CD4-positive, alpha-beta T cell treated with Interleukin-2 at 100 ng/mL for 4 hours (primary cell): ENCODE data around the gene SVOP.

Experiments
- DNase-seq: peaks from one replicate; pipeline ENCODE4 v3.0.0-alpha.2; 2020; ENCODE audit warnings: low spot score

Gene SVOP

DNA sequence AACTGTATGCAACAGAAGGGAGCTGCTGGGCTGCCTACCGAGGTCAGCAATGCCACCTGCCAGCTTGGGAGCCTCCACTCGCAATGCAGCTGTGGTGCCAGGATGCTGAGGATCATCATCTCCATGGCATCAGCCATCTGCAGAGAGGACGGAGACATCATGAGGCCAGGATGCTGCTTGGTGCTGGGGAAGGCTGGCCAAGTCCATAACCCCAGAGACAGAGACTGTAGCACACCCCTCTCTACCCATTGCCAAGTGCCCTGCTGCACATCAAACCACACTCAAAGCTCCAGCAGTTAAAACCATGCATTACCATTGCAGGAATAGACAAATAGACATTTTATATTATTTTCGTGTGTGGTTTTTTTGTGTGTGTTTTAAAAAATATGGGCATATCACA, 43.5 kb downstream of the SVOP start:
- no peak for DNase-seq

GRCh38 chr12:108975024-108975593, 45.8 kb downstream of the SVOP start:
- DNase-seq, result no peak

- DNase-seq, result no peak
These were observed 47.2 kb downstream of the SVOP start for GRCh38 chr12:108973629-108974152.

DNA sequence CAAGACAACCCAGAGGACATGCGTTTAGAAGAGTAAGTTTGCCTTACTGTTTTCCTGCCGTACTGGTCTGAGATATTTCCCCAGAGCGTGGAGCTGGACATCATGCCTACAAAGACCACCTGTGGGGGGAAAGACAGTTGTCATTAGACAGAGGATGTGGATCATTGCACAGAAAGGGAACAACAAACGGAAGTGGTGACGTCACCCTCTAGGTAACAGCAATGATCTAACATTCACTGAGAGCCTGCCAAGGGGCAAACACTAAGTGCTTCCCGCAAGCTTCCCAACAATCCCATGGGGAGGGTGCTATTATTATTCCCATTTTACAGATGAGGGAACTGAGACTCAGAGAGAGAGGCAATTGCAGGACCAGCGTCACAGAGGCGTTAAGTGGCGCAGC, 48.5 kb downstream of the SVOP start:
- DNase-seq, result no peak

DNA sequence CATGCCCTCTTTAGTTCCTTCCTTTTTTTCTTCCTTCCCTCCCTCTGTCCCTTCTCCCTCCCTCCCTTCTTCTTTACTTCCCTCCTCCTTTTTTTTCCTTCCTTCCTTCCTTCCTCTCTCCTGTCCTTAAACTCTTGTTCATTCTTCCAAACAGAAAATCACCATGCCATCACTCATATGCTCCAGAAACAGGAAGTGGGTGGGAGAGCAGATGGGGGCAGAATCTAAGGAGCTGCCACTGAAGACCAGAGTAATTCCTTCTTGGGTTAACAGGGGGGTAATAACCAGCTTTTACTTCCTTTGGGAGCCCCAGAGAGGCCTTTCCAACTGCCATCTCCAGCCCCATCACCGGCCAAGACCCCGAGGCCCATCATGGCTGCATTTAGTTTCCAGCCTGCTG, 51.2 kb downstream of the SVOP start:
- no peak for DNase-seq

DNA sequence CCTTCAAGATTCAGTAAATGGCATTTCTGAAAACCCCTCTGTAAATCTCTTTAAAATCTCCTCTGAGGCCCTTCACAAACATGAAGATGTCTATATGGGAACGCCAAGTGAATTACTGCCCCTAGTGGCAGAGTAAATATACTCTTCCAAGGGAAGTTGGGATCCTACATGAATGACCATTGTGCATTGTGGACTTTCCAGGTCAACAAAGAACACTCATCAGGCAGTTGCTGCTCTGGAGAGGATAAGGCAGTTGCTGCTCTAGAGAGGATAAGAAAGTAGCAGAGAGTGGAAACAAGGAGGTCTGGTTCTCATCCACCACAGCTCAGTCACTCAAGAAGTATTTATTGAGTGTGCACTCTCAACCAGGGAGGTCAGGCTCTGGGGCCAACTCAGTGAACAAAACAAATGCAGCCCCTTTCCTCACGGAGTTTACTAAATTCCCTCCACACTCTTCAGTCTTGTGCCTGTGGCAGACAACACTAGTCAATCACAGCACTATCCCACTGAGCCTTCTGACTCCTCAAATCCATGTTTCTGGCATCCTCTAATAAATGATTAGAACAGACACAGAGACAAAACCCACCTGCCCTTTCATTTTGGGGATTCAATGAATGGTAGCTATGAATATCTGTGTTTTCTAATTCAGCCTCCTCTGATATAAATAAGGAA, 52.9 kb downstream of the SVOP start:
- DNase-seq, result no peak

DNA sequence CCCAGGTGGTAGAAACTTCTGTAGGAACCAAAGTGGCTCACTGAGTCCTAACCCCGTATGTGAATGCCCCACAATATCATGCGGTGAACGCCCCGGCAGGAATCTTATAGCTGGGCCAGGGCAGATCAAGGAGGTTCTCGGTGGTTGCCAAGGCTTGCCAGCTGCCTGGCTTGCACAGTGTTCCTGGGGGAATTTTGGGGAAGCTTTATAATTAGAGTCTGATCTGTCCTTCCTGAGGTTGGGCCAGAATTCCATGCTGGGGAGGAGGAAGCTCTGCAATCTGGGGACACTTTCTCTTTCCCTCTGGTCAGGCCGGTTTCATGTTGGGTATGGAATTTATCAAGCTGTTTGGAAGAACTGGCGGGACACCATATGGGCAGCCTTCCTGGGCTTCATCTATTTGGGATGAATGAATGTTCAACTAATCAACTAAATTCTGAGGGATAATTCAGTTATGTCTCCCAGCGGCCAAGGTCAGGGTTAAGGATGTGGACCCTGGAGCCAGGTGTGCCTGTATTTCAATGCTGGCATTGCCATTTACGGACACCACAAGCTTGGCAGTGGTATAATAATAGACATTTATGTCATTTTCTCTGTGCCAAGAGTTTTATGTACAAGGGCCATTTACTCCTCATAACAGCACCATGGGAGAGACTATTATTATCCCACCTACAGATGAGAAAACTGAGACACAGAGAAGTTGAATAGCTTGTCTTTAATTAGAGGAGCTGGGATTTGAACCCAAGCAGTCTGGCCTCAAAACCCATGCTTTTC, 54.3 kb downstream of the SVOP start:
- no peak for DNase-seq

DNA sequence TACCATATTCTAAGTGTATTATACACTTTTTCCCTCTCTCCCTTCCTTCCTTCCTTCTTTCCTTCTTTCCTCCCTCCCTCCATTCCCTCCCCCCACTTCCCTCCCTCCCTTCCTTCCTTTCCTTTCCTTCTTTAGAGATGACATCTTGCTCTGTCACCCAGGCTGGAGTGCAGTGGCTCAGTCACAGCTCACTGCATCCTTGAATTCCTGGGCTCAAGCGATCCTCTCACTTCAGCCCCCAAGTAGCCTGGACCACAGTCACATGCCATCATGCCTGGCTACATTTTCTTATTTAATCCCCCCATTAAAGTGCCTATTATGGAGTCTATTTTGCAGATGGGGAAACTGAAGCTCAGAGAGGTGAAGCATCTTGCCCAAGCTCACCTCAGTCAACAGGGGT, 55.0 kb downstream of the SVOP start:
- DNase-seq, result no peak

DNA sequence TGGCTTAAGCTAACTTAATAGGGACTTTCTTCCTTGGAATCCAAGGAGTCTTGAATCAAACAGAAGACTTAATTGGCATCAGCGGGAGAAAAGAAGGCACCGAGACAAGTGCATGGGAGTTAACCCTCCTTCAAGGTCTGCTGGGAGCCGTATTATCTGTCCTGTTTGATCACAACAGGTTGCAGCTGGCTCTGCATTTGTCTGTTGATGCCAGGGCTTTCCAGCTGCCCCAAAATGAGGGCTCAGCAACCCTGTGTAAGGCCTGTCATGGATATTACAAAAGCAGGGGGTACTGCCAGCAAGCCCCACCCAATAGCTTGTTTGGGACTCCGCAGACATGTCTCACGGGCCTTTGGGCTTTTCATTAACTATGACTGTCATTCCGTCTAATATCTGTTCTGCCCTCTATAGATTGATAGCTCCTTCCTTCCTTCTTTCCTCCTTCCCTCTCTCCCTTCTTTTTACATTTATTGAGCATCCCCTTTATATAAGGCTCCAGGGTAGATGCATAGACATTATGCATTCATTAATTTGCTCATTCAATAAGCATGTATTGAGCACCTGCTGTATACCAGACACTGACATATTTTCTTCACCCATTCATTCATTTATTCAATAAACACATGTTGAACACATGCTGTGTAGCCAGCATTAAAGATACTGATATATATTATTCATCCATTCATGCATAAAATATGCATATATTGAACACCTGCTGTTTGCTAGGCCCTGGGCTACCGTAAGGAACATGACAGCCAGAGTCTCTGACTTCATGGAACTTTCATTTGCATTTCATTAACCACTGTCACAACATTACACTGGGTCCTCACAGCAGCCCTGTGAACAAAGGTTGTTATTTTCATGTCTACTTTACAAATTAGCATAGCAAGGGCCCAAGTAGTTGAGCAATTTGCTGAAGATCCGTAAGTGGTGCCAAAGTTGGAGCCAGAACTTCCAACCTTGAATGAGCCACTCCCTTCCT, 56.2 kb downstream of the SVOP start:
- DNase-seq, result no peak

DNA sequence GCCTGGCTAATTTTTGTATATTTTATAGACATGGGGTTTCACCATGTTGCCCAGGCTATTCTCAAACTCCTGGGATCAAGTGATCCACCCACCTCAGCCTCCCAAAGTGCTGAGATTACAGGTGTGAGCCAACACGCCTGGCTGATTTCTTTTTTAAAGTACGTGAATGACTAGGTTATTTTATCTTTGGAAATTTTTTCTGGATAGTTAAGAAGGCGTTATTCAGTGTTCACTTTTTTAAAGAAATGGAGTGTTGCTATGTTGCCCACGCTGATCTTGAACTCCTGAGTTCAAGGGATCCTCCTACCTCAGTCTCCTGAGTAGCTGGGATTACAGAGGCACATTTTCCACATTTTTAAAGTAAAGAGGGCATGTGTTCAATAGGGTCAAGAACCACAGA, 58.6 kb downstream of the SVOP start:
- no peak for DNase-seq

DNA sequence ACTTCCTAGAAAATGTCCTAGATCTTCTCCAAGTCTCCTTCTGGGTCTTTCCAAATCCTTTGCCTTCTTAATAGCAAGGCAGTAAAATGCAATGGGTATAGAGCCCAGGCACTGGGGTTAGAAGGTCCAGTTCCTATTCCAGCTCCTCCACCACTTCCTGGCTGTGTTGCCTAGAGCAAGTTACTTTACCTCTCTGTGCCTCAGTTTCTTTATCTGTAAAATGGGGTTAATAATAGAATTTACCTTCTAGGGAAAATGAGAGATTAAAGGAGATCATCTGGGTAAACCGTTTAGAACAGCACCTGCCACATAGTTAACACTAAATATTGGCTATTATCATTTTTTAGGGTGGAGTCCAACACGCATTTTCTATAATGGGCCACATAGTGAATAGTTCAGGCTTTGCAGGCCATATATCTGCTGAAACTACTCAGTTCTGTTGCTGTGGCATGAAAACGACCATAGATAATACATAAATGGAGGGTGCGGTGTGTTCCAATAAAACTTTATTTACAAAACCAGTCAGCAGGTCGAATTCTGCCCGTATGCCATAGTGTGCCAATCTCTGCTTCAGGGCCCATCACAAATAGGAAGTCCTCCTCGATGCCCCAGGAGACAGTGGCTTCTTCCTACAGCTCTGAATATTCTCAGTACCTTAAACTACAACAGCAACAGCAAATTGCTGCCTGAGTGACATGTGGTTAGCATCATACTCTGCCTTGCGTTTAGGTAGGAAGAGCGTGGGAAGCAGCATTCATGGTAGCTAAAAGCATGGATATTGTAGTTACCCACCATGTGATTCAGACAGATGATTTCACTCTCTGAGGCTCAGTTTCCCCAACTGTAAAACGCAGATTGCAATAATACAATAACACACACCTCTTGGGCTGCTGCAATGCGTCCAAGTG, 60.9 kb downstream of the SVOP start:
- DNase-seq, result no peak

- no peak for DNase-seq
These were observed 65.5 kb downstream of the SVOP start for GRCh38 chr12:108955225-108955835.

DNA sequence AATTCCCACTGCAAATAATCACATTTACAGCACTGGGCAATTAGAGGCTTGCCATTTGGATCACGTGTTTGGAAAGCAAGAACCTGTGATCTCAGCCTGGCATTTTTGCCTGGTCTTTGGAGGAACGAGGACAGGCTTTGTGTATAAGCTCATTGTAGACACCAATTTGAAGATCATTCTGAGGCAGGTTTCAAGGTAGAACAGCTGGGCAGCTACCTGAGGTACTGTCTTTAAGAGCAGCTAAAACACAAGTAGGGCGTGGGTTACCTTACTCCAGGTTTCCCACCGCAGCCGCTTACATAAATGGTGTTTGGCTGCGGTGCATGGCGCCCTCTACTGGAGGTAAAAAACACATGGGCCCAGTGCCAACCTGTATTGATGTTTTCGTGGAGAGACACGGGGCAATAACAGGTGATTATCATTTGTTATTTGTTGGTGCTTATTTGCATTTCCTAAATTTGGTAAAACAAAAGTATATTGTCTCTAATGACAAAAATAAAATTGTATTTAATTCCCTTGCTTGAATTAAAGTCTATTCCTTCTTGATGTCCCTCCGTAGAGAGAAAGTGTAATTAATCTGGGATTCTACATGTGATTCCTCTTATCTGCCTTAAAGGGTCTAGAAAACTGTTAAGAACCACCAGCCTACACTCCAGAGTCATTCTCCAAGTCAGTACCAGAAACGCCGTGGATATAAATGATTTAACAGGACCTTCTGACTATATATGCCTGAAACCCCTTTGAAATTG, 69.7 kb downstream of the SVOP start:
- peak; percentile 77 for DNase-seq

- no peak for DNase-seq
These were observed 70.9 kb downstream of the SVOP start for GRCh38 chr12:108949976-108950375.

DNA sequence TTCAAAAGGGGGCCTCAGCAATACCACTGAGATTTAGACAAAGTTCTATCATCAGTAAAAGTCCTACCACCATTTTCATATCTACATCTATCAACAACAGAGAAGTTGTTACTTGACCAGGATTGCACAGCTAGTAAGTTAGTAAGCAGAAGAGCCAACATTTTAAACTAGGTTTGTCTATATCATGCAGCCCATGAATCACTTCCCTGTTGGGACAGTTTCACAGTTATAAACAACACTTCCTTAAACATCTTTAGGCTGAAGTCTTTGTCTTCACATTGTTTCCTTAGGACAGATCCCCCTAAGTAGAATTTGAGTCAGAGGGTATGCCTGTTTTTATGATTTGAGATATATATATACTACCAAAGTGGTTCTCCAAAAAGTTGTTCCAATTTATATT, 72.5 kb downstream of the SVOP start:
- DNase-seq, result no peak

GRCh38 chr12:108947097-108947496, 73.8 kb downstream of the SVOP start:
- DNase-seq, result no peak

GRCh38 chr12:108940138-108940537, 80.7 kb downstream of the SVOP start:
- DNase-seq, result no peak

- peak; percentile 23 for DNase-seq
These were observed 81.3 kb downstream of the SVOP start for GRCh38 chr12:108939594-108939993.

- no peak for DNase-seq
These were observed 82.5 kb downstream of the SVOP start for GRCh38 chr12:108938247-108938924.
